K562 (cell line): ENCODE results near the gene MTREX. TPM values are rescaled to one million over a fixed set of nuclear protein-coding genes. Genes with fewer than 3 reads are reported as not detected.

Experiments
- ATAC-seq: fragments of 200-7000 bp; cut with Tn5 transposase; 3 replicates; pipeline ENCODE4 v1.9.1; 2020; ENCODE audit warnings: moderate library complexity
- BruUV-seq: library from RNA; stranded (reverse); fragments of 400-500 nt; replicated peaks from 2 replicates; lab custom pipeline; 2021; lab: Mats Ljungman, UMichigan
- CTCF ChIA-PET: fragments of 300-600 bp; formaldehyde crosslinking; extraction: SDS; loops from one replicate; lab custom pipeline; 2021; ENCODE audit warnings: low intra/inter-chr PET ratio; lab: Yijun Ruan, JAX
- POLR2A ChIA-PET: fragments of 300-600, 350-650 bp; sonication (Branson Sonifier 250); formaldehyde crosslinking; extraction: SDS; loops from one replicate; lab custom pipeline; 2021; ENCODE audit warnings: antibody characterized with exemption, inconsistent platforms; lab: Yijun Ruan, JAX
- DNase-seq, 4 experiments: peaks; one replicate each; pipeline versions ENCODE4 v3.0.0 to v3.0.0-alpha.2; 2011 to 2018; ENCODE audit warnings: low spot score in 3 of 4, mixed read lengths in 3 of 4; ENCODE audit errors: extremely low read depth in 1 of 4
- FAIRE-seq: peaks from 2 replicates; lab custom pipeline; 2011; peaks lifted over from hg19 to GRCh38; lab: Jason Lieb, UNC
- H2AFZ ChIP-seq: 2 replicates; pipeline ENCODE4 v1.6.0; 2011; ENCODE audit warnings: low read depth, low read length, control low read depth, inconsistent platforms
- H3K27ac ChIP-seq: fragments of 200-600 bp; 3 replicates; pipeline ENCODE4 v1.8.0; 2011; ENCODE audit warnings: low read depth, mild to moderate bottlenecking, control low read depth, inconsistent platforms, low read length, moderate library complexity, mixed read lengths; ENCODE audit errors: extremely low read depth
- H3K27me3 ChIP-seq, 2 experiments: fragments of 300-600 bp in 1 of 2; 2 replicates in 1 of 2; 3 replicates in 1 of 2; pipeline versions ENCODE4 v1.6.0 to v1.8.0; 2011; ENCODE audit warnings: inconsistent platforms in 2 of 2, low read length in 2 of 2, mild to moderate bottlenecking in 1 of 2, mixed read lengths in 1 of 2, moderate library complexity in 1 of 2; ENCODE audit not compliant: control insufficient read depth in 2 of 2, insufficient read depth in 2 of 2
- H3K36me3 ChIP-seq: fragments of 300-600 bp; 3 replicates; pipeline ENCODE4 v1.8.0; 2011; ENCODE audit warnings: mild to moderate bottlenecking, low read length, inconsistent platforms; ENCODE audit not compliant: control insufficient read depth, insufficient read depth
- H3K4me1 ChIP-seq, 2 experiments: fragments of 200-600 bp in 1 of 2; replicated peaks in 1 of 2; 2 replicates in 1 of 2; 3 replicates in 1 of 2; pipeline versions ENCODE4 v1.5.1 to v1.8.0; 2011; ENCODE audit warnings: inconsistent platforms in 2 of 2, low read length in 2 of 2, mild to moderate bottlenecking in 1 of 2, mixed read lengths in 1 of 2, moderate library complexity in 1 of 2; ENCODE audit not compliant: control insufficient read depth in 2 of 2, insufficient read depth in 2 of 2
- H3K4me2 ChIP-seq: 2 replicates; pipeline ENCODE4 v1.6.1; 2011; ENCODE audit warnings: low read length, control low read depth, inconsistent platforms, mixed read lengths; ENCODE audit not compliant: insufficient read depth
- H3K4me3 ChIP-seq: fragments of 200-600 bp; sonication (generic), shearing (Covaris generic); 2 replicates; pipeline ENCODE4 v1.5.1; 2016; ENCODE audit warnings: control low read depth, inconsistent platforms
- H3K79me2 ChIP-seq: fragments of 200-600 bp; 3 replicates; pipeline ENCODE4 v1.8.0; 2011; ENCODE audit warnings: low read length, inconsistent platforms; ENCODE audit not compliant: control insufficient read depth, insufficient read depth
- H3K9ac ChIP-seq, 2 experiments: 2 replicates each; pipeline versions ENCODE4 v1.6.0 to v1.6.1; 2011; ENCODE audit warnings: low read depth in 2 of 2, low read length in 2 of 2, control low read depth in 1 of 2, inconsistent platforms in 1 of 2, mild to moderate bottlenecking in 1 of 2, mixed read lengths in 1 of 2; ENCODE audit not compliant: insufficient read depth in 1 of 2
- H3K9me1 ChIP-seq: one replicate; pipeline ENCODE4 v1.6.0; 2011; ENCODE audit warnings: inconsistent platforms, mild to moderate bottlenecking, low read length, moderate library complexity; ENCODE audit not compliant: control insufficient read depth, insufficient read depth
- H3K9me3 ChIP-seq: replicated peaks from 2 replicates; pipeline ENCODE4 v1.5.1; 2011; ENCODE audit warnings: low read depth, low read length, inconsistent platforms; ENCODE audit not compliant: control insufficient read depth, insufficient read depth
- H4K20me1 ChIP-seq: replicated peaks from 2 replicates; pipeline ENCODE4 v1.6.1; 2011; ENCODE audit warnings: low read length, inconsistent platforms, mixed read lengths; ENCODE audit not compliant: control insufficient read depth, insufficient read depth
- MEF2D ChIP-seq: conservative IDR thresholded peaks from 2 replicates; pipeline ENCODE4 v1.6.1; 2016; ENCODE audit warnings: low read depth, missing genetic modification characterization, missing compliant biosample characterization
- TRIM24 ChIP-seq, 2 experiments: fragments of 450-650 bp; IDR thresholded peaks; 2 replicates each; pipeline ENCODE4 v1.6.1; 2016
- WGBS: fragments of 100-300 bp; shearing (Covaris generic); methylation state at CpG from one replicate; pipeline ENCODE4 v1.1.6; 2016; ENCODE audit warnings: low coverage, mixed read lengths; ENCODE audit not compliant: insufficient coverage; ENCODE audit errors: missing lambda C conversion rate; 5-methylcytosine and 5-hydroxymethylcytosine counted together
- in situ Hi-C: fragments of 300-500 bp; cut with MboI; formaldehyde crosslinking; loops from 4 replicates; pipeline ENCODE4 v1.15.0; 2018; ENCODE audit warnings: inconsistent platforms, mixed read lengths
- intact Hi-C: fragments of 100-400 bp; cut with micrococcal nuclease; formaldehyde crosslinking; loops from 2 replicates; pipeline ENCODE4 v1.14.2; 2022
- polyA plus RNA-seq, 8 experiments: library from polyadenylated mRNA; depleted of rRNA in 4 of 8; stranded (reverse) in 5 of 8; unstranded in 3 of 8; fragments of >200 nt; fragmentation: Nextera tagmentation in 2 of 8; fragmentation: Illumina TruSeq in 1 of 8; extraction: Ambion mirVana in 2 of 8; extraction: Trizol in 1 of 8; gene quantifications; 2 replicates each; pipeline versions ENCODE4 v1.2.1 to v1.2.3, GENCODE V29; 2011 to 2014; ENCODE audit warnings: inconsistent platforms in 1 of 8, missing spikeins in 1 of 8
- total RNA-seq, 7 experiments: library from RNA; depleted of rRNA in 6 of 7; stranded (reverse); fragments of >200 nt in 6 of 7; fragmentation: Illumina TruSeq in 2 of 7; extraction: Trizol in 2 of 7; gene quantifications; 2 replicates each; pipeline versions ENCODE4 v1.2.1 to v1.2.3, GENCODE V29; 2011 to 2021; ENCODE audit warnings: low replicate concordance in 1 of 7
- TF ChIP-seq, protein P1 (sequence below): fragments of 250-450 bp; sonication (Bioruptor Pico); IDR thresholded peaks from 2 replicates; pipeline ENCODE4 v1.4.0; 2020

The MTREX gene
- total and polyA plus RNA-seq, 9 of the 15 experiments (the other 6 are each of a cell fraction or from before 2014, with no cell fraction given): 52.9 to 193 (median 150) TPM

- H3K27ac ChIP-seq: no peak overlapping the region
- CTCF ChIA-PET: no interaction called here
- H3K36me3 ChIP-seq: peaks cover 21% of the 10 kb centered on the region; the same call in 2 of the 3 replicates
- intact Hi-C loops (no loop called here), in situ Hi-C loops (no loop called here)
- POLR2A ChIA-PET: no interaction called here
- no peak overlapping the region for H3K4me3 ChIP-seq
- BruUV-seq: no TSS peak
- 83% methylated on average over 4 of the region's 4 CpGs for WGBS
- H3K9me3 ChIP-seq: peaks cover 27% of the 10 kb centered on the region
- H4K20me1 ChIP-seq: no peaks in the 10 kb centered on the region
- H3K27me3 ChIP-seq: no peaks in the 10 kb centered on the region
- no peaks in the 10 kb centered on the region for H3K4me1 ChIP-seq
- TF ChIP-seq MEF2D (tag) (no peak), TRIM24 (IDR thresholded peaks at IDR 0.05) (no peak)
- TF ChIP-seq, protein P1, sequence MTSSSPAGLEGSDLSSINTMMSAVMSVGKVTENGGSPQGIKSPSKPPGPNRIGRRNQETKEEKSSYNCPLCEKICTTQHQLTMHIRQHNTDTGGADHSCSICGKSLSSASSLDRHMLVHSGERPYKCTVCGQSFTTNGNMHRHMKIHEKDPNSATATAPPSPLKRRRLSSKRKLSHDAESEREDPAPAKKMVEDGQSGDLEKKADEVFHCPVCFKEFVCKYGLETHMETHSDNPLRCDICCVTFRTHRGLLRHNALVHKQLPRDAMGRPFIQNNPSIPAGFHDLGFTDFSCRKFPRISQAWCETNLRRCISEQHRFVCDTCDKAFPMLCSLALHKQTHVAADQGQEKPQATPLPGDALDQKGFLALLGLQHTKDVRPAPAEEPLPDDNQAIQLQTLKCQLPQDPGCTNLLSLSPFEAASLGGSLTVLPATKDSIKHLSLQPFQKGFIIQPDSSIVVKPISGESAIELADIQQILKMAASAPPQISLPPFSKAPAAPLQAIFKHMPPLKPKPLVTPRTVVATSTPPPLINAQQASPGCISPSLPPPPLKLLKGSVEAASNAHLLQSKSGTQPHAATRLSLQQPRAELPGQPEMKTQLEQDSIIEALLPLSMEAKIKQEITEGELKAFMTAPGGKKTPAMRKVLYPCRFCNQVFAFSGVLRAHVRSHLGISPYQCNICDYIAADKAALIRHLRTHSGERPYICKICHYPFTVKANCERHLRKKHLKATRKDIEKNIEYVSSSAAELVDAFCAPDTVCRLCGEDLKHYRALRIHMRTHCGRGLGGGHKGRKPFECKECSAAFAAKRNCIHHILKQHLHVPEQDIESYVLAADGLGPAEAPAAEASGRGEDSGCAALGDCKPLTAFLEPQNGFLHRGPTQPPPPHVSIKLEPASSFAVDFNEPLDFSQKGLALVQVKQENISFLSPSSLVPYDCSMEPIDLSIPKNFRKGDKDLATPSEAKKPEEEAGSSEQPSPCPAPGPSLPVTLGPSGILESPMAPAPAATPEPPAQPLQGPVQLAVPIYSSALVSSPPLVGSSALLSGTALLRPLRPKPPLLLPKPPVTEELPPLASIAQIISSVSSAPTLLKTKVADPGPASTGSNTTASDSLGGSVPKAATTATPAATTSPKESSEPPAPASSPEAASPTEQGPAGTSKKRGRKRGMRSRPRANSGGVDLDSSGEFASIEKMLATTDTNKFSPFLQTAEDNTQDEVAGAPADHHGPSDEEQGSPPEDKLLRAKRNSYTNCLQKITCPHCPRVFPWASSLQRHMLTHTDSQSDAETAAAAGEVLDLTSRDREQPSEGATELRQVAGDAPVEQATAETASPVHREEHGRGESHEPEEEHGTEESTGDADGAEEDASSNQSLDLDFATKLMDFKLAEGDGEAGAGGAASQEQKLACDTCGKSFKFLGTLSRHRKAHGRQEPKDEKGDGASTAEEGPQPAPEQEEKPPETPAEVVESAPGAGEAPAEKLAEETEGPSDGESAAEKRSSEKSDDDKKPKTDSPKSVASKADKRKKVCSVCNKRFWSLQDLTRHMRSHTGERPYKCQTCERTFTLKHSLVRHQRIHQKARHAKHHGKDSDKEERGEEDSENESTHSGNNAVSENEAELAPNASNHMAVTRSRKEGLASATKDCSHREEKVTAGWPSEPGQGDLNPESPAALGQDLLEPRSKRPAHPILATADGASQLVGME (CRISPR knock-in tag): no peak
- TF ChIP-seq, all 486 proteins: peak for 0
- H2AFZ ChIP-seq: no peak overlapping the region
- H3K9ac ChIP-seq: no peak overlapping the region
- no peak overlapping the region for H3K4me2 ChIP-seq
- FAIRE-seq (no peak), ATAC-seq (no peak), DNase-seq (no peak)
- no peaks in the 10 kb centered on the region for H3K79me2 ChIP-seq
- no peaks in the 10 kb centered on the region for H3K9me1 ChIP-seq
These were observed 124.8 kb downstream of the MTREX start for GRCh38 chr5:55432549-55432948.
